Measurements from ENCODE around the gene COQ8B. TPM values are rescaled to one million over a fixed set of nuclear protein-coding genes. Genes with fewer than 3 reads are reported as not detected.
A peak's percentile ranks its signal among the peaks of the same experiment; 100 is the strongest.

COQ8B gene
- total RNA-seq, 2 donors from 2014 or later: 26.5 to 48.5 TPM

- no peak for DNase-seq
- Histone ChIP-seq H3K36me3 (peaks cover 7% of the 10 kb centered on the region), H3K27me3 (no peaks in the 10 kb centered on the region), H3K9me3 (no peaks in the 10 kb centered on the region), H3K27ac (no peak overlapping the region), H3K9ac (ENCODE audit: low read depth in 2 of 2, low read length in 2 of 2) (no peak overlapping the region), H3K4me3 (no peak overlapping the region), H3K4me1 (peaks cover 2% of the 10 kb centered on the region)
- intact Hi-C loops (cut with DNase I): no loop called here
- TF ChIP-seq CTCF (IDR thresholded peaks at IDR 0.05): no peak
These were observed 8.2 kb upstream of the COQ8B start for GRCh38 chr19:40724855-40725254.

GRCh38 chr19:40724315-40724714 lies 7.6 kb upstream of the COQ8B start:
- Histone ChIP-seq H3K9ac (ENCODE audit: low read depth in 2 of 2, low read length in 2 of 2) (no peak overlapping the region), H3K9me3 (no peaks in the 10 kb centered on the region), H3K27ac (no peak overlapping the region), H3K4me3 (no peak overlapping the region), H3K4me1 (peaks cover 7% of the 10 kb centered on the region), H3K36me3 (peaks cover 7% of the 10 kb centered on the region), H3K27me3 (no peaks in the 10 kb centered on the region)
- no peak for DNase-seq
- no peak for TF ChIP-seq CTCF (IDR thresholded peaks at IDR 0.05)
- intact Hi-C loops (cut with DNase I): no loop called here

- intact Hi-C loops (cut with DNase I): no loop called here
- no peak overlapping the region for H3K27ac ChIP-seq
- H3K36me3 ChIP-seq: peaks cover 7% of the 10 kb centered on the region
- H3K4me1 ChIP-seq: peaks cover 8% of the 10 kb centered on the region
- H3K9me3 ChIP-seq: no peaks in the 10 kb centered on the region
- TF ChIP-seq CTCF (IDR thresholded peaks at IDR 0.05): no peak
- H3K9ac ChIP-seq (ENCODE audit: low read depth in 2 of 2, low read length in 2 of 2): no peak overlapping the region
- no peaks in the 10 kb centered on the region for H3K27me3 ChIP-seq
- DNase-seq: no peak
- no peak overlapping the region for H3K4me3 ChIP-seq
These were observed 7.1 kb upstream of the COQ8B start for GRCh38 chr19:40723661-40724254.

- DNase-seq: no peak
- no peaks in the 10 kb centered on the region for H3K9me3 ChIP-seq
- no peaks in the 10 kb centered on the region for H3K36me3 ChIP-seq
- no peak for TF ChIP-seq CTCF (IDR thresholded peaks at IDR 0.05)
- no peaks in the 10 kb centered on the region for H3K27me3 ChIP-seq
- no peak overlapping the region for H3K27ac ChIP-seq
- peaks cover 8% of the 10 kb centered on the region for H3K4me1 ChIP-seq
- intact Hi-C loops (cut with DNase I): no loop called here
- no peak overlapping the region for H3K4me3 ChIP-seq
- H3K9ac ChIP-seq (ENCODE audit: low read depth in 2 of 2, low read length in 2 of 2): no peak overlapping the region
These were observed 5.4 kb upstream of the COQ8B start for GRCh38 chr19:40721936-40722661.

- peaks cover 8% of the 10 kb centered on the region for H3K4me1 ChIP-seq
These were observed 4.4 kb upstream of the COQ8B start for GRCh38 chr19:40721140-40721486.

More at GRCh38 chr19:40721140-40721486, 4.4 kb upstream of the COQ8B start:
- no peaks in the 10 kb centered on the region for H3K36me3 ChIP-seq
- intact Hi-C loops (cut with DNase I): no loop called here
- no peak overlapping the region for H3K4me3 ChIP-seq
- no peak for DNase-seq
- no peak for TF ChIP-seq CTCF (IDR thresholded peaks at IDR 0.05)
- H3K9me3 ChIP-seq: no peaks in the 10 kb centered on the region
- H3K27ac ChIP-seq: peak overlapping the region; percentile 34
- H3K27me3 ChIP-seq: no peaks in the 10 kb centered on the region
- H3K9ac ChIP-seq (ENCODE audit: low read depth in 2 of 2, low read length in 2 of 2): peak overlapping the region in 1 of 2 donors; percentile 63
